Measurements from ENCODE around the gene DFFA.
"Not testable (repeated sequence)": the region's sequence is repeated elsewhere in the genome, so short reads cannot be mapped to it uniquely, and the experiment has no call there.

DFFA gene

GRCh38 chr1:10510520-10511493, 38.5 kb upstream of the DFFA start:
- H3K4me3 Mint-ChIP-seq, result peak overlapping the region; percentile 68
- CTCF ChIA-PET, result interaction anchor here (1.1 to 3.6 kb wide), 2 partner anchors 11 to 16 kb away, joined by 6 to 21 read pairs; no protein-coding TSS in a partner anchor
- H3K4me1 Mint-ChIP-seq, result peaks cover 88% of the 10 kb centered on the region
- DNase-seq, result peak; percentile 88
- peaks cover 16% of the 10 kb centered on the region for H3K36me3 Mint-ChIP-seq
- peak overlapping the region; percentile 96 for H3K27ac Mint-ChIP-seq
- no peaks in the 10 kb centered on the region for H3K27me3 Mint-ChIP-seq
- no peaks in the 10 kb centered on the region for H3K9me3 Mint-ChIP-seq

GRCh38 chr1:10509809-10510509, 37.6 kb upstream of the DFFA start:
- CTCF ChIA-PET, result interaction anchor here (1.0 to 7.7 kb wide), 3 partner anchors 10 to 356 kb away, joined by 3 to 67 read pairs (median 6); no protein-coding TSS in a partner anchor
- H3K36me3 Mint-ChIP-seq, result peaks cover 12% of the 10 kb centered on the region
- peaks cover 85% of the 10 kb centered on the region for H3K4me1 Mint-ChIP-seq
- H3K4me3 Mint-ChIP-seq, result peak overlapping the region; percentile 68
- peak overlapping the region; percentile 96 for H3K27ac Mint-ChIP-seq
- DNase-seq, result no peak
- no peaks in the 10 kb centered on the region for H3K9me3 Mint-ChIP-seq
- H3K27me3 Mint-ChIP-seq, result no peaks in the 10 kb centered on the region

- H3K36me3 Mint-ChIP-seq, result peaks cover 9% of the 10 kb centered on the region
- CTCF ChIA-PET, result interaction anchor here (1.0 to 7.7 kb wide), 8 partner anchors 10 to 552 kb away, joined by 3 to 67 read pairs (median 8); no protein-coding TSS in a partner anchor
- no peak for DNase-seq
- no peak overlapping the region for H3K4me3 Mint-ChIP-seq
- no peaks in the 10 kb centered on the region for H3K27me3 Mint-ChIP-seq
- peak overlapping the region; percentile 52 for H3K27ac Mint-ChIP-seq
- no peaks in the 10 kb centered on the region for H3K9me3 Mint-ChIP-seq
- peaks cover 70% of the 10 kb centered on the region for H3K4me1 Mint-ChIP-seq
Measured at GRCh38 chr1:10508511-10508951, 36.2 kb upstream of the DFFA start.

- peak overlapping the region; percentile 62 for H3K27ac Mint-ChIP-seq
- H3K4me3 Mint-ChIP-seq, result no peak overlapping the region
- no peaks in the 10 kb centered on the region for H3K27me3 Mint-ChIP-seq
- H3K4me1 Mint-ChIP-seq, result peaks cover 62% of the 10 kb centered on the region
- peak; percentile 74 for DNase-seq
- H3K36me3 Mint-ChIP-seq, result peaks cover 6% of the 10 kb centered on the region
- CTCF ChIA-PET, result interaction anchor here (0.7 to 7.7 kb wide), 19 partner anchors 9 to 530 kb away, joined by 3 to 67 read pairs (median 4); no protein-coding TSS in a partner anchor
- H3K9me3 Mint-ChIP-seq, result no peaks in the 10 kb centered on the region
Measured at GRCh38 chr1:10507111-10507879, 35.0 kb upstream of the DFFA start.

- no peaks in the 10 kb centered on the region for H3K9me3 Mint-ChIP-seq
- H3K36me3 Mint-ChIP-seq, result peaks cover 3% of the 10 kb centered on the region
- CTCF ChIA-PET, result interaction anchor here (1.0 to 7.7 kb wide), 11 partner anchors 8 to 186 kb away, joined by 3 to 67 read pairs (median 6); no protein-coding TSS in a partner anchor
- no peak overlapping the region for H3K27ac Mint-ChIP-seq
- no peaks in the 10 kb centered on the region for H3K27me3 Mint-ChIP-seq
- H3K4me3 Mint-ChIP-seq, result no peak overlapping the region
- H3K4me1 Mint-ChIP-seq, result peaks cover 62% of the 10 kb centered on the region
- DNase-seq, result no peak
Measured at GRCh38 chr1:10506677-10507047, 34.3 kb upstream of the DFFA start.

GRCh38 chr1:10506046-10506676, 33.8 kb upstream of the DFFA start:
- CTCF ChIA-PET, result interaction anchor here (2.6 to 7.7 kb wide), 2 partner anchors 8 to 11 kb away, joined by 26 to 67 read pairs; no protein-coding TSS in a partner anchor
- not testable (repeated sequence) for H3K27ac Mint-ChIP-seq, H3K9me3 Mint-ChIP-seq, H3K36me3 Mint-ChIP-seq, H3K27me3 Mint-ChIP-seq, H3K4me3 Mint-ChIP-seq, DNase-seq
- H3K4me1 Mint-ChIP-seq, result peaks cover 57% of the 10 kb centered on the region

GRCh38 chr1:10504249-10504648, 31.9 kb upstream of the DFFA start:
- no peak for DNase-seq
- Mint-ChIP-seq H3K4me3 (no peak overlapping the region), H3K27me3 (no peaks in the 10 kb centered on the region), H3K27ac (no peak overlapping the region), H3K9me3 (no peaks in the 10 kb centered on the region), H3K36me3 (peaks cover 3% of the 10 kb centered on the region), H3K4me1 (peaks cover 43% of the 10 kb centered on the region)
- CTCF ChIA-PET, result interaction anchor here (0.6 to 7.7 kb wide), 5 partner anchors 9 to 860 kb away, joined by 3 to 67 read pairs (median 3); no protein-coding TSS in a partner anchor

GRCh38 chr1:10502206-10502605, 29.9 kb upstream of the DFFA start:
- CTCF ChIA-PET, result interaction anchor here (7.7 kb wide), 1 partner anchor 7 kb away, joined by 67 read pairs; no protein-coding TSS in a partner anchor
- no peak for DNase-seq

GRCh38 chr1:10498231-10498630, 25.9 kb upstream of the DFFA start:
- Mint-ChIP-seq H3K36me3 (peaks cover 14% of the 10 kb centered on the region), H3K4me1 (peaks cover 60% of the 10 kb centered on the region)

More at GRCh38 chr1:10502206-10502605, 29.9 kb upstream of the DFFA start:
- Mint-ChIP-seq H3K9me3 (no peaks in the 10 kb centered on the region), H3K27me3 (no peaks in the 10 kb centered on the region), H3K4me3 (no peak overlapping the region), H3K36me3 (peaks cover 9% of the 10 kb centered on the region), H3K4me1 (peaks cover 44% of the 10 kb centered on the region), H3K27ac (peak overlapping the region; percentile 28)

GRCh38 chr1:10497109-10497508, 24.8 kb upstream of the DFFA start:
- Mint-ChIP-seq H3K9me3 (no peaks in the 10 kb centered on the region), H3K27ac (peak overlapping the region; percentile 28), H3K27me3 (no peaks in the 10 kb centered on the region), H3K36me3 (peaks cover 14% of the 10 kb centered on the region), H3K4me3 (no peak overlapping the region), H3K4me1 (peaks cover 59% of the 10 kb centered on the region)
- DNase-seq, result no peak
- CTCF ChIA-PET, result interaction anchor here (1.4 to 2.9 kb wide), 2 partner anchors 11 to 415 kb away, joined by 3 to 26 read pairs; no protein-coding TSS in a partner anchor

More at GRCh38 chr1:10498231-10498630, 25.9 kb upstream of the DFFA start:
- H3K27ac Mint-ChIP-seq, result no peak overlapping the region
- no peak overlapping the region for H3K4me3 Mint-ChIP-seq
- CTCF ChIA-PET, result interaction anchor here (0.6 to 2.9 kb wide), 4 partner anchors 9 to 414 kb away, joined by 3 to 26 read pairs (median 3); partner anchors contain the start of gene CENPS
- no peak for DNase-seq
- H3K9me3 Mint-ChIP-seq, result no peaks in the 10 kb centered on the region
- no peaks in the 10 kb centered on the region for H3K27me3 Mint-ChIP-seq

- DNase-seq, result peak; percentile 66
- CTCF ChIA-PET, result interaction anchor here (1.0 to 8.2 kb wide), 11 partner anchors 10 to 444 kb away, joined by 3 to 106 read pairs (median 10); partner anchors contain the start of gene CENPS
- no peaks in the 10 kb centered on the region for H3K9me3 Mint-ChIP-seq
- H3K4me3 Mint-ChIP-seq, result peak overlapping the region; percentile 70
- H3K4me1 Mint-ChIP-seq, result peaks cover 54% of the 10 kb centered on the region
- H3K27me3 Mint-ChIP-seq, result no peaks in the 10 kb centered on the region
- peaks cover 14% of the 10 kb centered on the region for H3K36me3 Mint-ChIP-seq
- peak overlapping the region; percentile 86 for H3K27ac Mint-ChIP-seq
Measured at GRCh38 chr1:10495952-10496351, 23.6 kb upstream of the DFFA start.

- Mint-ChIP-seq H3K4me3 (peak overlapping the region; percentile 70), H3K36me3 (peaks cover 14% of the 10 kb centered on the region), H3K9me3 (no peaks in the 10 kb centered on the region), H3K4me1 (peaks cover 52% of the 10 kb centered on the region), H3K27me3 (no peaks in the 10 kb centered on the region), H3K27ac (peak overlapping the region; percentile 86)
- DNase-seq, result no peak
- CTCF ChIA-PET, result interaction anchor here (0.6 to 8.2 kb wide), 23 partner anchors 9 to 445 kb away, joined by 3 to 106 read pairs (median 6); partner anchors contain the start of genes CENPS and PEX14
Measured at GRCh38 chr1:10495475-10495817, 23.1 kb upstream of the DFFA start.

All from activated naive CD4-positive, alpha-beta T cell treated with anti-CD3 and anti-CD28 coated beads, Interleukin-2, amount 10 ng/mL, durations not matched to agents 7 days and 5 days (primary cell).